Fibroblast of lung (primary cell): ENCODE data around the gene BAIAP3. TPM values are rescaled to one million over a fixed set of nuclear protein-coding genes. Genes with fewer than 3 reads are reported as not detected.
A peak's percentile ranks its signal among the peaks of the same experiment; 100 is the strongest.

Experiments used
- DNase-seq, 2 donors: peaks; one replicate each; pipeline versions ENCODE4 v3.0.0 to v3.0.0-alpha.2; 2010; ENCODE audit warnings: low read depth in 2 of 2
- H2AFZ ChIP-seq: 2 replicates; pipeline ENCODE4 v1.5.1; 2012; ENCODE audit warnings: low read length, control low read depth, inconsistent platforms
- H3K27ac ChIP-seq: 2 replicates; pipeline ENCODE4 v1.5.1; 2011; ENCODE audit warnings: low read length, control low read depth; ENCODE audit not compliant: insufficient read depth
- H3K27me3 ChIP-seq: 2 replicates; pipeline ENCODE4 v1.5.1; 2011; ENCODE audit warnings: mild to moderate bottlenecking, low read length; ENCODE audit not compliant: control insufficient read depth, insufficient read depth
- H3K36me3 ChIP-seq: 2 replicates; pipeline ENCODE4 v1.5.1; 2011; ENCODE audit warnings: low read length; ENCODE audit not compliant: control insufficient read depth, insufficient read depth
- H3K4me1 ChIP-seq: 2 replicates; pipeline ENCODE4 v1.5.1; 2011; ENCODE audit warnings: low read length; ENCODE audit not compliant: control insufficient read depth, insufficient read depth; ENCODE audit errors: extremely low read depth
- H3K4me2 ChIP-seq: 2 replicates; pipeline ENCODE4 v1.5.1; 2011; ENCODE audit warnings: low read length, control low read depth; ENCODE audit not compliant: insufficient read depth; ENCODE audit errors: extremely low read depth
- H3K4me3 ChIP-seq, 4 experiments: fragments of 200-600 bp in 1 of 4; sonication (generic) in 1 of 4; replicated peaks in 1 of 4; 2 replicates each; pipeline ENCODE4 v1.5.1; 2011 to 2016; ENCODE audit warnings: low read length in 4 of 4, low read depth in 3 of 4, mild to moderate bottlenecking in 3 of 4, control low read depth in 2 of 4, inconsistent platforms in 1 of 4, mixed read lengths in 1 of 4; ENCODE audit not compliant: insufficient read depth in 1 of 4; ENCODE audit errors: control extremely low read depth in 1 of 4
- H3K79me2 ChIP-seq: 2 replicates; pipeline ENCODE4 v1.5.1; 2012; ENCODE audit warnings: mild to moderate bottlenecking, low read length, inconsistent platforms; ENCODE audit not compliant: control insufficient read depth, insufficient read depth
- H3K9ac ChIP-seq: 2 replicates; pipeline ENCODE4 v1.5.1; 2011; ENCODE audit warnings: mild to moderate bottlenecking, low read length, control low read depth; ENCODE audit not compliant: insufficient read depth
- H3K9me3 ChIP-seq: 2 replicates; pipeline ENCODE4 v1.5.1; 2012; ENCODE audit warnings: low read depth, low read length; ENCODE audit not compliant: control insufficient read depth, insufficient read depth
- H4K20me1 ChIP-seq: 2 replicates; pipeline ENCODE4 v1.5.1; 2011; ENCODE audit warnings: low read length; ENCODE audit not compliant: control insufficient read depth, insufficient read depth; ENCODE audit errors: extremely low read depth
- EZH2 ChIP-seq: IDR thresholded peaks from 2 replicates; pipeline ENCODE4 v1.5.1; 2012; ENCODE audit warnings: low read length, control low read depth, mild to moderate bottlenecking; ENCODE audit errors: missing control alignments
- polyA minus RNA-seq: library from RNA; depleted of rRNA, polyadenylated mRNA; stranded (reverse); fragments of >200 nt; gene quantifications from 2 replicates; pipeline ENCODE4 v1.2.3, GENCODE V29; 2011; ENCODE audit warnings: low replicate concordance
- polyA plus RNA-seq, 2 donors: library from polyadenylated mRNA; depleted of rRNA in 1 of 2; stranded (reverse) in 1 of 2; unstranded in 1 of 2; fragments of >200 nt; gene quantifications; 2 replicates each; pipeline ENCODE4 v1.2.1, GENCODE V29; 2011 to 2012; ENCODE audit warnings: missing spikeins in 1 of 2
- total RNA-seq: library from RNA; depleted of rRNA; stranded (reverse); fragments of >200 nt; gene quantifications from 2 replicates; pipeline ENCODE4 v1.2.1, GENCODE V29; 2014
- TF ChIP-seq, protein P1 (sequence below), 2 donors: IDR thresholded peaks in 1 of 2; conservative IDR thresholded peaks in 1 of 2; 1 replicate in 1 of 2; 2 replicates in 1 of 2; pipeline ENCODE4 v1.5.1; 2011 to 2012; ENCODE audit warnings: low read length in 2 of 2, control low read depth in 1 of 2, inconsistent platforms in 1 of 2, low read depth in 1 of 2, mild to moderate bottlenecking in 1 of 2

The BAIAP3 gene, protein sequence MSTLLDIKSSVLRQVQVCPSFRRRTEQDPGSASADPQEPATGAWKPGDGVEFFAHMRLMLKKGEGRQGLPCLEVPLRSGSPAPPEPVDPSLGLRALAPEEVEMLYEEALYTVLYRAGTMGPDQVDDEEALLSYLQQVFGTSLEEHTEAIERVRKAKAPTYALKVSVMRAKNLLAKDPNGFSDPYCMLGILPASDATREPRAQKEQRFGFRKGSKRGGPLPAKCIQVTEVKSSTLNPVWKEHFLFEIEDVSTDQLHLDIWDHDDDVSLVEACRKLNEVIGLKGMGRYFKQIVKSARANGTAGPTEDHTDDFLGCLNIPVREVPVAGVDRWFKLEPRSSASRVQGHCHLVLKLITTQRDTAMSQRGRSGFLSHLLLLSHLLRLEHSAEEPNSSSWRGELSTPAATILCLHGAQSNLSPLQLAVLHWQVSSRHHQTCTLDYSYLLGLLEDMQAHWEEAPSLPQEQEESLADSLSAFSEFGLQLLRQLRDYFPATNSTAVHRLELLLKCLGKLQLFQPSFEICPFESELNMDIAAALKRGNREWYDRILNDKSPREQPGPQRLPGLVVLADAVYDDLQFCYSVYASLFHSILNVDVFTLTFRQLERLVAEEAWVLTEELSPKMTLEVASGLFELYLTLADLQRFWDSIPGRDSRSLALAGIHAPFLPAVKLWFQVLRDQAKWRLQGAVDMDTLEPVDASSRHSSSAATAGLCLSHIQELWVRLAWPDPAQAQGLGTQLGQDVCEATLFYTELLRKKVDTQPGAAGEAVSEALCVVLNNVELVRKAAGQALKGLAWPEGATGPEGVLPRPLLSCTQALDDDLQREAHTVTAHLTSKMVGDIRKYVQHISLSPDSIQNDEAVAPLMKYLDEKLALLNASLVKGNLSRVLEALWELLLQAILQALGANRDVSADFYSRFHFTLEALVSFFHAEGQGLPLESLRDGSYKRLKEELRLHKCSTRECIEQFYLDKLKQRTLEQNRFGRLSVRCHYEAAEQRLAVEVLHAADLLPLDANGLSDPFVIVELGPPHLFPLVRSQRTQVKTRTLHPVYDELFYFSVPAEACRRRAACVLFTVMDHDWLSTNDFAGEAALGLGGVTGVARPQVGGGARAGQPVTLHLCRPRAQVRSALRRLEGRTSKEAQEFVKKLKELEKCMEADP
- total RNA-seq (0.26 and 0.83 TPM in 2 replicates), polyA plus RNA-seq (0.19 and 0.22 TPM in 2 replicates), polyA minus RNA-seq (0.11 and 2.9 TPM in 2 replicates)
- 0.58 and 0.73 TPM in 2 replicates for polyA plus RNA-seq (2012)

DNA sequence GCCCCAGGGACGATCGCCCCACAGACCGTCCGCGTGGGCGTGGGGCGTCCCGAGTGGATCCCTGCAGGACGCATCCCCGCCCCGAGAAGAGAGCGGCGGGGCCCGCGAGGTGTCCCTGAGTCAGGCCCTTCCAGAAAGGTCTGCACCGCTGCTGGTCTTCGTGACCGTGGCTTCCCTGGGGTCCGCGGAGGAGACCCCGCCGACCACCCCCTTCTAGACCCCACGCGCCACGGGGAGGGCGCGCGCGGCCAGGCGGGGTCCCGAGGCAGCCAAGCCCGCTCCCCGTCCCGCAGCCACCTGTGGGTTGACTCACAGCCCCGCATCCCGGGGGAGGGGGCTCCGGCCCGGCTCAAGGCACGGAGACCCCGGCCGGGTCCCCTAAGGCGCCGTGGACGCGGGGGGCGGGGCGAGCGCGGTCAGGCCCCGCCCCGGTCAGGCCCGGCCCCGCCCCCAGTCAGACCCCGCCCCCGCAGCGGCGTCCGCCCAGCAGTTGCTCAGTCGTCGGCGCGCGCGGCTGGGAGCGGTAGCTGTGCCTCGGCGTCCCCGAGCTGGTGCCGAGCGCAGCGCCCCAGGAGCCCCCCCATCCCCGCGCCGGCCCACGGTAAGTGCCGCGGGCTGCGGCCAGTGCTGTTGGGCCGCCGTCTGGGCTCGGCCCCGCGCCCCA lies at the start of gene BAIAP3:
TSS of gene BAIAP3 (plus strand) at position 497 of the 664 bp plus-strand sequence. CDS start 4,905 bp downstream, outside the sequence.
- Histone ChIP-seq H3K79me2 (no peaks in the 10 kb centered on the region), H3K4me2 (peak within 1 kb of the TSS; percentile 25), H3K9ac (no peak within 1 kb of the TSS), H3K27me3 (peaks cover 36% of the 10 kb centered on the region), H2AFZ (no peak within 1 kb of the TSS), H4K20me1 (no peaks in the 10 kb centered on the region), H3K27ac (no peak within 1 kb of the TSS), H3K4me1 (peaks cover 7% of the 10 kb centered on the region), H3K36me3 (no peaks in the 10 kb centered on the region), H3K9me3 (no peaks in the 10 kb centered on the region), H3K4me3 (peak within 1 kb of the TSS in 1 of 4 experiments; percentile 30)
- DNase-seq, result no peak
- TF ChIP-seq, protein P1, sequence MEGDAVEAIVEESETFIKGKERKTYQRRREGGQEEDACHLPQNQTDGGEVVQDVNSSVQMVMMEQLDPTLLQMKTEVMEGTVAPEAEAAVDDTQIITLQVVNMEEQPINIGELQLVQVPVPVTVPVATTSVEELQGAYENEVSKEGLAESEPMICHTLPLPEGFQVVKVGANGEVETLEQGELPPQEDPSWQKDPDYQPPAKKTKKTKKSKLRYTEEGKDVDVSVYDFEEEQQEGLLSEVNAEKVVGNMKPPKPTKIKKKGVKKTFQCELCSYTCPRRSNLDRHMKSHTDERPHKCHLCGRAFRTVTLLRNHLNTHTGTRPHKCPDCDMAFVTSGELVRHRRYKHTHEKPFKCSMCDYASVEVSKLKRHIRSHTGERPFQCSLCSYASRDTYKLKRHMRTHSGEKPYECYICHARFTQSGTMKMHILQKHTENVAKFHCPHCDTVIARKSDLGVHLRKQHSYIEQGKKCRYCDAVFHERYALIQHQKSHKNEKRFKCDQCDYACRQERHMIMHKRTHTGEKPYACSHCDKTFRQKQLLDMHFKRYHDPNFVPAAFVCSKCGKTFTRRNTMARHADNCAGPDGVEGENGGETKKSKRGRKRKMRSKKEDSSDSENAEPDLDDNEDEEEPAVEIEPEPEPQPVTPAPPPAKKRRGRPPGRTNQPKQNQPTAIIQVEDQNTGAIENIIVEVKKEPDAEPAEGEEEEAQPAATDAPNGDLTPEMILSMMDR (conservative IDR thresholded peaks at IDR 0.05 in 1 of 2, IDR thresholded peaks at IDR 0.05 in 1 of 2; ENCODE audit: low read depth in 1 of 2, low read length in 2 of 2), result no peak
- TF ChIP-seq EZH2, result peak; percentile 35

DNA sequence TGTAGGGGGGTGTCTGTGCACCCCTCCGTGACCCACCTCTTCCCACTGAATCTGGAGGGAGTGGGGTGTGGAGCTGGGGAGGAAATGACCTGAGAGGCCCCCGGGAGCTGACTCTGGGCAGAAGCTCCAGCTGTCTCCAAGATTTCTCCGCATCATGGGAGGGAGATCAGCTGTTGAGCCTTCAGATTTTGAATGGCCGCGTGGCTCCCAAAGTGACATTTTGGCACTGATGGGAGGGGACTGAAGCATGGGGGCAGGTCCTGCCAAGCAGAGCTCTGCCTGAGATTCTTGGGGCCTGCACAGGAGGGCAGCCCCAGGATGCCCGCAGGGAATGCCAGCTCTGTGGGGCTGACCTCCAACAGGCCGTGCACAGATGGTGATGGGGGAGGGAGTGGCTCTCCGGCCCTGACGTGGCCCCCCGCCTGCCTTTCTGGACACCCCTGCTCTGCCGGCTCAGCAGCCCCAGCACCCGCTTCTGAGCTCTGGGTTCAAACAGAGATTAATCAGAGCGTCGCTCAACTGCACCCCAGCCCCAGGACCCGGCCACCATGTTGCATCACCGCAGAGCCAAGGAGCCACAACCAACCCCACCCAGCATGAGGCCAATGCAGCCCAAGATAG lies 49.3 kb upstream of the BAIAP3 start:
- Histone ChIP-seq H3K79me2 (no peaks in the 10 kb centered on the region), H3K9me3 (no peaks in the 10 kb centered on the region), H4K20me1 (no peaks in the 10 kb centered on the region), H3K27ac (no peak overlapping the region), H2AFZ (no peak overlapping the region), H3K4me3 (no peak overlapping the region), H3K4me1 (no peaks in the 10 kb centered on the region), H3K36me3 (no peaks in the 10 kb centered on the region), H3K4me2 (no peak overlapping the region), H3K27me3 (peaks cover 13% of the 10 kb centered on the region), H3K9ac (no peak overlapping the region)
- no peak for TF ChIP-seq EZH2
- TF ChIP-seq, protein P1 (conservative IDR thresholded peaks at IDR 0.05 in 1 of 2, IDR thresholded peaks at IDR 0.05 in 1 of 2; ENCODE audit: low read depth in 1 of 2, low read length in 2 of 2), result no peak
- DNase-seq, result no peak
